Type B pancreatic cell (in vitro differentiated cells): ENCODE results near the gene PCDHB2. TPM values are rescaled to one million over a fixed set of nuclear protein-coding genes. Genes with fewer than 3 reads are reported as not detected.

ENCODE experiments used
- DNase-seq: peaks from one replicate; pipeline ENCODE4 v3.0.0; 2021; ENCODE audit warnings: mixed read lengths; ENCODE audit not compliant: unreplicated experiment; ENCODE audit errors: extremely low spot score
- H3K27ac Mint-ChIP-seq: 2 replicates; pipeline ENCODE4 v1.8.0; 2021; ENCODE audit warnings: mild to moderate bottlenecking, mixed read lengths
- H3K27me3 Mint-ChIP-seq: 2 replicates; pipeline ENCODE4 v1.8.0; 2021; ENCODE audit warnings: mixed read lengths
- H3K36me3 Mint-ChIP-seq: 2 replicates; pipeline ENCODE4 v1.8.0; 2021; ENCODE audit warnings: mixed read lengths
- H3K4me1 Mint-ChIP-seq: one replicate; pipeline ENCODE4 v1.8.0; 2021; ENCODE audit warnings: mixed read lengths; ENCODE audit not compliant: unreplicated experiment
- H3K4me3 Mint-ChIP-seq: 2 replicates; pipeline ENCODE4 v1.8.0; 2021; ENCODE audit warnings: mild to moderate bottlenecking, mixed read lengths
- H3K9me3 Mint-ChIP-seq: 2 replicates; pipeline ENCODE4 v1.8.0; 2021; ENCODE audit warnings: mixed read lengths
- long read RNA-seq: library from polyadenylated mRNA; unstranded; transcript quantifications from one replicate; pipeline ENCODE4 v2.0.0, GENCODE V29; 2020
- total RNA-seq: library from RNA; stranded (reverse); gene quantifications from 2 replicates; pipeline ENCODE4 v1.2.1, GENCODE V29; 2021; ENCODE audit warnings: low replicate concordance
- TF ChIP-seq, protein P1 (sequence below): fragments of 200-600 bp; sonication (generic); conservative IDR thresholded peaks from 2 replicates; pipeline ENCODE4 v1.5.0; 2021; ENCODE audit warnings: antibody characterized with exemption, mild to moderate bottlenecking

PCDHB2 gene
- total RNA-seq = 33.7 and 36.3 TPM in 2 replicates
- long read RNA-seq, full-length matches to known transcripts = 49 of 52 reads
- long read RNA-seq, partial matches to known transcripts = 0 of 52 reads
- long read RNA-seq, other reads (novel, unspliced or antisense) = 3 of 52 reads

DNA sequence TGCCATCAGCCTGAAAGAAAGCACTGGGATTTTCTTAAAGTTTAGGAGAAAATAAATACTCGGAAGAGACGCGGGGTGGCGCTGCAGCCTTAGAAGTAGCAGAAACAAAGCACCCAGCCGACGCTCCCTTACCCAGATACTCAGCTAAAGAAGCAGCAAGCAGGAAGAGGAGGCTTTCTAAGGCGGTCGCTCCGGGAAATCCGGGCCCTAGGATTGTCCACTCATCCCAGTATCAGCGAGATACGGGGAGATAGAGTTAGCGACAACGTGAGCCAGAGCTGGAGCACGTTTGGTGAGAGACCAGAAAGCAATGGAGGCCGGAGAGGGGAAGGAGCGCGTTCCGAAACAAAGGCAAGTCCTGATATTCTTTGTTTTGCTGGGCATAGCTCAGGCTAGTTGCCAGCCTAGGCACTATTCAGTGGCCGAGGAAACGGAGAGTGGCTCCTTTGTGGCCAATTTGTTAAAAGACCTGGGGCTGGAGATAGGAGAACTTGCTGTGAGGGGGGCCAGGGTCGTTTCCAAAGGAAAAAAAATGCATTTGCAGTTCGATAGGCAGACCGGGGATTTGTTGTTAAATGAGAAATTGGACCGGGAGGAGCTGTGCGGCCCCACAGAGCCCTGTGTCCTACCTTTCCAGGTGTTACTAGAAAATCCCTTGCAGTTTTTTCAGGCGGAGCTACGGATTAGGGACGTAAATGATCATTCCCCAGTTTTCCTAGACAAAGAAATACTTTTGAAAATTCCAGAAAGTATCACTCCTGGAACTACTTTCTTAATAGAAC is at the start of gene PCDHB2:
Gene PCDHB2 (plus strand): TSS at position 135 of the 782 bp plus-strand sequence. CDS start 176 bp downstream, at position 311.
- TF ChIP-seq, protein P1, sequence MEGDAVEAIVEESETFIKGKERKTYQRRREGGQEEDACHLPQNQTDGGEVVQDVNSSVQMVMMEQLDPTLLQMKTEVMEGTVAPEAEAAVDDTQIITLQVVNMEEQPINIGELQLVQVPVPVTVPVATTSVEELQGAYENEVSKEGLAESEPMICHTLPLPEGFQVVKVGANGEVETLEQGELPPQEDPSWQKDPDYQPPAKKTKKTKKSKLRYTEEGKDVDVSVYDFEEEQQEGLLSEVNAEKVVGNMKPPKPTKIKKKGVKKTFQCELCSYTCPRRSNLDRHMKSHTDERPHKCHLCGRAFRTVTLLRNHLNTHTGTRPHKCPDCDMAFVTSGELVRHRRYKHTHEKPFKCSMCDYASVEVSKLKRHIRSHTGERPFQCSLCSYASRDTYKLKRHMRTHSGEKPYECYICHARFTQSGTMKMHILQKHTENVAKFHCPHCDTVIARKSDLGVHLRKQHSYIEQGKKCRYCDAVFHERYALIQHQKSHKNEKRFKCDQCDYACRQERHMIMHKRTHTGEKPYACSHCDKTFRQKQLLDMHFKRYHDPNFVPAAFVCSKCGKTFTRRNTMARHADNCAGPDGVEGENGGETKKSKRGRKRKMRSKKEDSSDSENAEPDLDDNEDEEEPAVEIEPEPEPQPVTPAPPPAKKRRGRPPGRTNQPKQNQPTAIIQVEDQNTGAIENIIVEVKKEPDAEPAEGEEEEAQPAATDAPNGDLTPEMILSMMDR = peak; percentile 89
- no peak for DNase-seq
- peak within 1 kb of the TSS; percentile 99 for H3K4me3 Mint-ChIP-seq
- H3K36me3 Mint-ChIP-seq = peaks cover 33% of the 10 kb centered on the region
- H3K4me1 Mint-ChIP-seq = no peaks in the 10 kb centered on the region
- H3K27me3 Mint-ChIP-seq = peaks cover 2% of the 10 kb centered on the region
- H3K27ac Mint-ChIP-seq = peak within 1 kb of the TSS; percentile 96
- H3K9me3 Mint-ChIP-seq = peaks cover 17% of the 10 kb centered on the region

DNA sequence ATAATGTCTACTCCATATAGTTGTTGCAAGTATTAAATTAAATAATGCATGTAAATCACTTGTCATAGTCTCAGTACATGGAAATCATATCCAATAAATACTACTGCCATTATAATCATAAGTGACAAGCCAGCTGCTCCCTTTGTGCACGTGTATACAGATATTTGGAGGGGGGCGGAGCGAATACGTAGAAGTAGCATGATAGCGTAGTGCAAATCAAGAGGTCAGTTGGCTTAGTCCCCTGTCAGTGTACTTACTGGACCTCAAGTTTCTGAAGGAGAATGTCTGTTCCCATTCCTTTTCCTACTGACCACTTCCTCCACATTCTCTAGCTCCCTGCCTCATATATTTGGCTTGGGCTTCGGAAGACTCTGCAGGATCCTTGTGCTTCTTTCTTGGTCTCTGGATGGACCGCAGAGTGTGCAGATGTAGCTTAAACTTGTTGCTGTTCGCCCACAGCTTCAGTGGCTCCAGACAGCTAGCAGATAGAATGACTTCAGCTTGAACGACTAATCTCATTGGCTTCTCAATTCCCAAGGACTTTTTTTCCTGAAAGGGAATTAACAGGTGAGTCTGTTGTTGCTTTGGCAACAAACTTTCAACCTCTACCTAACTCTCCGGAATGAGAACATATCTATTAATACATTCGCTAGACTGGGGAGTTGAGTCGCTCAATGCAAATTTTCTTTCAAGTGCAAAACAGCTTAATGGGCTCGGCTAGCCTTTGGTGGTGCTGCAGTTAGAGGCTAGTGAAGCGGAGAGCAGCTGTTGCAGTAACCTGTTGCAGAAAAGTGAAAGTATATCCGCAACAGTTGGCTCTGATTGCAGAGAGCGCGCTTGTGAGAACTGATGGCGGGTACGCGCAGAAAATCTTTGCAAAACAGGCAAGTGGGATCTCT is 43.5 kb upstream of the PCDHB2 start, which contains the start of gene PCDHB1:
Gene PCDHB1 (plus strand): TSS at position 753 of the 899 bp plus-strand sequence. CDS start 97 bp downstream, at position 850.
- Mint-ChIP-seq H3K27ac (peak within 1 kb of the TSS; percentile 69), H3K9me3 (no peaks in the 10 kb centered on the region), H3K36me3 (no peaks in the 10 kb centered on the region), H3K4me3 (peak within 1 kb of the TSS; percentile 96), H3K27me3 (peaks cover 59% of the 10 kb centered on the region), H3K4me1 (peaks cover 13% of the 10 kb centered on the region)
- TF ChIP-seq, protein P1 = no peak
- DNase-seq = no peak

DNA sequence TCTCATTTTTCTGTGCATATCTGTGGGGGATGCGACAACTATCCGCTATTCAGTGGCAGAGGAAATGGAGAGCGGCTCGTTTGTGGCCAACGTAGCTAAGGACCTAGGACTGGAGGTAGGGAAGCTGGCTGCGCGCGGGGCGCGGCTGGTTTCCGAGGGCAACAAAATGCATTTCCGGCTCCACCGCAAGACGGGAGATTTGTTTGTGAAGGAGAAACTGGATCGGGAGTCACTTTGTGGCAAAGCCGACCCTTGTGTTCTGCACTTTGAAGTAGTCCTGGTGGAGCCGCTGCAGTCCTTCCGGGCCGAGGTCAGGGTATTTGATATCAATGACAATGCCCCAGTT is 42.9 kb upstream of the PCDHB2 start:
- H3K36me3 Mint-ChIP-seq = no peaks in the 10 kb centered on the region
- peaks cover 54% of the 10 kb centered on the region for H3K27me3 Mint-ChIP-seq
- peak overlapping the region; percentile 69 for H3K27ac Mint-ChIP-seq
- no peaks in the 10 kb centered on the region for H3K9me3 Mint-ChIP-seq
- H3K4me3 Mint-ChIP-seq = peak overlapping the region; percentile 96
- no peak for DNase-seq
- TF ChIP-seq, protein P1 = no peak
- peaks cover 13% of the 10 kb centered on the region for H3K4me1 Mint-ChIP-seq

DNA sequence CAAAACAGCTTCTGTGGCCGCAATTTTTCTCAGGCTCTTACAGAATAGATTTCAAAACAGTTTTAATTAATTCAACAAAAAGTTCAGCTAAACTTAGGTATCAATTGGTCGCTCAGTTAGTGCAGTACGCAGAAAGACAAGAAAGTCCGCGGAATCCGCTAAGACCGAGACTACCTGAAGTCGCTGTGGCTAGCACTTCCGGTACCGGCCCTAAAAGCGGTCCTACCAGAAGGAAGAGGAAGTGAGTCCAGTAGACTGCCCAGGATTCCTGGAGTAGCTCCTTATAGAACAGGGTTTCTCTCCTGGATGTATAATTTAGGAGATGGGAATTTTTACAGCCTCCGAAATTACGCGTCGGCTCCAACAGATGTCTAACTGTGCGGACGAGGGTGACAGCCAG is 16.6 kb upstream of the PCDHB2 start:
- H3K27me3 Mint-ChIP-seq = peaks cover 9% of the 10 kb centered on the region
- H3K27ac Mint-ChIP-seq = no peak overlapping the region
- H3K36me3 Mint-ChIP-seq = no peaks in the 10 kb centered on the region

DNA sequence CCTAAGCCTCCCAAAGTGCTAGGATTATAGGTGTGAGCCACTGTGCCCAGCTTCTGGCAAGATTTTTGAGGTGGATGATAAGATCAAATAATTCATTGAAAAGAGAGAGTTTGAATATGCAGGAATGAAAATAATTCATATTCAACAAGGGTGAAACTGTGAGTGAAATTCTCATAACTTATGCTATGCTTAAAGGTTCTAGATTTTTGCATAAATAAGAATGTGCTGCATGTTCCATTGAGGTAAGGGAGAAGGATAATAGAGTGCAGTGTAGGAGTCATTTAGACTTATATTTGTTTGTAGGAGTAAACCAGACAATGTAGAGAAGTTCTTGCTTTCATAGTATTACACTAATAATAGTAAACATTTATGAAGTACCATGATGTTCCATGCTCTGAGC is 12.2 kb upstream of the PCDHB2 start:
- TF ChIP-seq, protein P1 = no peak
- Mint-ChIP-seq H3K27ac (no peak overlapping the region), H3K36me3 (peaks cover 4% of the 10 kb centered on the region), H3K4me3 (no peak overlapping the region), H3K9me3 (peaks cover 7% of the 10 kb centered on the region), H3K4me1 (no peaks in the 10 kb centered on the region), H3K27me3 (peaks cover 5% of the 10 kb centered on the region)
- DNase-seq = no peak

More for the DNA sequence above, 16.6 kb upstream of the PCDHB2 start:
- Mint-ChIP-seq H3K4me1 (no peaks in the 10 kb centered on the region), H3K9me3 (peaks cover 3% of the 10 kb centered on the region), H3K4me3 (no peak overlapping the region)
- DNase-seq = no peak
- TF ChIP-seq, protein P1 = no peak
